GM23338 (cell line): Measurements from ENCODE around the gene FOCAD. TPM values are rescaled to one million over a fixed set of nuclear protein-coding genes. Genes with fewer than 3 reads are reported as not detected.

Experiments used
- ATAC-seq: fragments of 200-7000 bp; cut with Tn5 transposase; 3 replicates; pipeline ENCODE4 v1.9.1; 2020
- DNase-seq: peaks from one replicate; pipeline ENCODE4 v3.0.0-alpha.2; 2015; ENCODE audit warnings: low spot score
- H2AFZ ChIP-seq: fragments of 200-600 bp; sonication (generic); 2 replicates; pipeline ENCODE4 v1.8.0; 2016; ENCODE audit warnings: antibody characterized with exemption, mild to moderate bottlenecking, moderate library complexity
- H3F3A ChIP-seq: fragments of 200-600 bp; sonication (generic); replicated peaks from 2 replicates; pipeline ENCODE4 v1.8.0; 2017; ENCODE audit warnings: antibody characterized with exemption, mixed run types, low read depth
- H3K27ac ChIP-seq: fragments of 200-600 bp; sonication (generic); 2 replicates; pipeline ENCODE4 v1.6.1; 2016; ENCODE audit warnings: low read depth
- H3K27me3 ChIP-seq: fragments of 200-600 bp; sonication (generic); 2 replicates; pipeline ENCODE4 v1.8.0; 2016; ENCODE audit warnings: mild to moderate bottlenecking, mixed run types, moderate library complexity; ENCODE audit not compliant: insufficient read depth
- H3K36me3 ChIP-seq: fragments of 200-600 bp; sonication (generic); 2 replicates; pipeline ENCODE4 v1.8.0; 2016; ENCODE audit warnings: mild to moderate bottlenecking; ENCODE audit not compliant: insufficient read depth
- H3K4me1 ChIP-seq: fragments of 200-600 bp; sonication (generic); 2 replicates; pipeline ENCODE4 v1.8.0; 2016; ENCODE audit warnings: mild to moderate bottlenecking, moderate library complexity; ENCODE audit not compliant: insufficient read depth
- H3K4me2 ChIP-seq: fragments of 200-600 bp; sonication (generic); 2 replicates; pipeline ENCODE4 v1.7.1; 2017; ENCODE audit warnings: mixed run types
- H3K4me3 ChIP-seq: fragments of 200-600 bp; sonication (generic); 2 replicates; pipeline ENCODE4 v1.6.1; 2016; ENCODE audit warnings: mixed run types
- H3K79me2 ChIP-seq: fragments of 200-600 bp; sonication (generic); replicated peaks from 2 replicates; pipeline ENCODE4 v1.8.0; 2017; ENCODE audit warnings: mild to moderate bottlenecking; ENCODE audit not compliant: insufficient read depth
- H3K9me2 ChIP-seq: fragments of 200-600 bp; sonication (generic); 2 replicates; pipeline ENCODE4 v1.8.0; 2017; ENCODE audit not compliant: insufficient read depth
- H4K20me1 ChIP-seq: fragments of 200-600 bp; sonication (generic); replicated peaks from 2 replicates; pipeline ENCODE4 v1.8.0; 2017; ENCODE audit warnings: mild to moderate bottlenecking; ENCODE audit not compliant: insufficient read depth
- H3K27ac Mint-ChIP-seq: 2 replicates; pipeline ENCODE4 v1.8.0; 2020; ENCODE audit warnings: inconsistent platforms, mild to moderate bottlenecking, moderate library complexity, mixed read lengths
- H3K27me3 Mint-ChIP-seq: 3 replicates; pipeline ENCODE4 v1.8.0; 2022; ENCODE audit warnings: low read depth, mild to moderate bottlenecking, moderate library complexity, mixed read lengths, inconsistent platforms; ENCODE audit not compliant: insufficient read depth, poor library complexity
- H3K36me3 Mint-ChIP-seq: 3 replicates; pipeline ENCODE4 v1.8.0; 2021; ENCODE audit warnings: low read depth, mild to moderate bottlenecking, inconsistent platforms, moderate library complexity, mixed read lengths
- H3K4me1 Mint-ChIP-seq: 3 replicates; pipeline ENCODE4 v1.8.0; 2020; ENCODE audit warnings: mild to moderate bottlenecking, inconsistent platforms, mixed read lengths
- H3K4me3 Mint-ChIP-seq: 3 replicates; pipeline ENCODE4 v1.8.0; 2021; ENCODE audit warnings: moderate library complexity, mild to moderate bottlenecking, inconsistent platforms, mixed read lengths
- H3K9me3 Mint-ChIP-seq: 3 replicates; pipeline ENCODE4 v1.8.0; 2020; ENCODE audit warnings: moderate library complexity, mild to moderate bottlenecking, inconsistent platforms, mixed read lengths
- CREB1 ChIP-seq: fragments of 250-450 bp; sonication (Bioruptor Pico); IDR thresholded peaks from 2 replicates; pipeline ENCODE4 v1.5.0; 2020; ENCODE audit warnings: low read depth, mild to moderate bottlenecking, moderate library complexity
- EZH2 ChIP-seq: fragments of 200-600 bp; sonication (generic); IDR thresholded peaks from one replicate; pipeline ENCODE4 v1.8.0; 2017; ENCODE audit warnings: antibody characterized with exemption, mild to moderate bottlenecking, low read depth; ENCODE audit not compliant: unreplicated experiment
- EZH2phosphoT487 ChIP-seq: fragments of 200-600 bp; sonication (generic); IDR thresholded peaks from one replicate; pipeline ENCODE4 v1.8.1; 2018; ENCODE audit warnings: antibody characterized with exemption; ENCODE audit not compliant: unreplicated experiment
- JUNB ChIP-seq: IDR thresholded peaks from one replicate; pipeline ENCODE4 v1.6.1; 2016; ENCODE audit warnings: antibody characterized with exemption; ENCODE audit not compliant: unreplicated experiment
- NANOG ChIP-seq: IDR thresholded peaks from 2 replicates; pipeline ENCODE4 v1.6.1; 2016; ENCODE audit warnings: antibody characterized with exemption, borderline replicate concordance
- POLR2AphosphoS5 ChIP-seq: IDR thresholded peaks from 2 replicates; pipeline ENCODE4 v1.6.1; 2016; ENCODE audit warnings: antibody characterized with exemption, low read depth
- STAT1 ChIP-seq: IDR thresholded peaks from one replicate; pipeline ENCODE4 v1.6.1; 2016; ENCODE audit warnings: antibody characterized with exemption; ENCODE audit not compliant: unreplicated experiment
- ZNF114 ChIP-seq: fragments of 250-450 bp; sonication (Bioruptor Pico); IDR thresholded peaks from 2 replicates; pipeline ENCODE4 v1.5.0; 2020; ENCODE audit warnings: mild to moderate bottlenecking, moderate library complexity
- ZNF331 ChIP-seq: fragments of 250-450 bp; sonication (Bioruptor Pico); IDR thresholded peaks from 2 replicates; pipeline ENCODE4 v1.5.0; 2020; ENCODE audit warnings: low read depth, mild to moderate bottlenecking, moderate library complexity
- polyA plus RNA-seq: library from polyadenylated mRNA; unstranded; fragments of >200 nt; fragmentation: Nextera tagmentation; extraction: Ambion mirVana; gene quantifications from 2 replicates; pipeline ENCODE4 v1.2.1, GENCODE V29; 2016
- total RNA-seq: library from RNA; depleted of rRNA; stranded (reverse); fragments of >200 nt; shearing (Covaris generic); gene quantifications from 2 replicates; pipeline ENCODE4 v1.2.3, GENCODE V29; 2014
- TF ChIP-seq, protein P1 (sequence below): fragments of 250-450 bp; sonication (Bioruptor Pico); IDR thresholded peaks from 2 replicates; pipeline ENCODE4 v1.5.0; 2020; ENCODE audit warnings: mild to moderate bottlenecking, moderate library complexity
- TF ChIP-seq, protein P2 (sequence below), 2 experiments: fragments of 200-600 bp in 1 of 2; sonication (generic) in 1 of 2; conservative IDR thresholded peaks; 2 replicates each; pipeline versions ENCODE4 v1.5.1 to v1.6.1; 2016 to 2017; ENCODE audit warnings: antibody characterized with exemption in 2 of 2, low read depth in 2 of 2, mild to moderate bottlenecking in 2 of 2, moderate library complexity in 1 of 2
- TF ChIP-seq, protein P3 (sequence below): IDR thresholded peaks from one replicate; pipeline ENCODE4 v1.6.1; 2018; ENCODE audit warnings: antibody characterized with exemption; ENCODE audit not compliant: unreplicated experiment
- TF ChIP-seq, protein P4 (sequence below): IDR thresholded peaks from 2 replicates; pipeline ENCODE4 v1.6.1; 2016; ENCODE audit warnings: antibody characterized with exemption

The FOCAD gene
- total and polyA plus RNA-seq, 2 experiments from 2014 or later, result 13.7 to 66.5 TPM

DNA sequence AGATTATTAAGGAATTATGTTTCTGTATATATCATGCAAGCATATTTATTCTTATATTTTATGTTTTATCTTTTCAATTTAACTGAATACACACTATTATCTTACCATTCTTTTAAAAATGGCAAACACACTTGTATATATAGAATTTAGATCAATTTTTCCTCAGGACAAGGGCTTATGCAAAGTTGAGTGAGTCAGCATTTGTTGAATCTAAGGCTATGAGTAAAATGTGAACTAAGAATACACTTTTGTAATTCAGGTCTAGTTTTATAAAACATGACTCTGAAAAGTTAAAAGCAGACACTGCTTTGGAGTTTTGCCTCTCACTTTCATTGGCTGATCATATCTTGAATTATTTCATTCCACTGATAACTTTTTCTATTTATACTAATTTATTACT is 127.8 kb downstream of the FOCAD start:
- H3K27ac Mint-ChIP-seq, result no peak overlapping the region
- no peaks in the 10 kb centered on the region for H3F3A ChIP-seq
- no peaks in the 10 kb centered on the region for H3K9me2 ChIP-seq
- H3K9me3 Mint-ChIP-seq, result no peaks in the 10 kb centered on the region
- DNase-seq (no peak), ATAC-seq (no peak)
- H3K36me3 Mint-ChIP-seq, result no peaks in the 10 kb centered on the region
- no peaks in the 10 kb centered on the region for H3K79me2 ChIP-seq
- H3K27ac ChIP-seq, result no peak overlapping the region
- H4K20me1 ChIP-seq, result no peaks in the 10 kb centered on the region
- no peak overlapping the region for H3K4me3 ChIP-seq
- no peaks in the 10 kb centered on the region for H3K27me3 ChIP-seq
- H3K4me2 ChIP-seq, result no peak overlapping the region
- H3K4me1 Mint-ChIP-seq, result no peaks in the 10 kb centered on the region
- no peak overlapping the region for H3K4me3 Mint-ChIP-seq
- no peaks in the 10 kb centered on the region for H3K4me1 ChIP-seq
- H3K27me3 Mint-ChIP-seq, result no peaks in the 10 kb centered on the region
- no peak overlapping the region for H2AFZ ChIP-seq
- TF ChIP-seq CREB1 (CRISPR knock-in tag) (no peak), EZH2phosphoT487 (no peak), EZH2 (no peak), JUNB (no peak), STAT1 (no peak), POLR2AphosphoS5 (no peak), ZNF331 (CRISPR knock-in tag) (no peak), NANOG (no peak), ZNF114 (CRISPR knock-in tag) (no peak)
- TF ChIP-seq, protein P1, sequence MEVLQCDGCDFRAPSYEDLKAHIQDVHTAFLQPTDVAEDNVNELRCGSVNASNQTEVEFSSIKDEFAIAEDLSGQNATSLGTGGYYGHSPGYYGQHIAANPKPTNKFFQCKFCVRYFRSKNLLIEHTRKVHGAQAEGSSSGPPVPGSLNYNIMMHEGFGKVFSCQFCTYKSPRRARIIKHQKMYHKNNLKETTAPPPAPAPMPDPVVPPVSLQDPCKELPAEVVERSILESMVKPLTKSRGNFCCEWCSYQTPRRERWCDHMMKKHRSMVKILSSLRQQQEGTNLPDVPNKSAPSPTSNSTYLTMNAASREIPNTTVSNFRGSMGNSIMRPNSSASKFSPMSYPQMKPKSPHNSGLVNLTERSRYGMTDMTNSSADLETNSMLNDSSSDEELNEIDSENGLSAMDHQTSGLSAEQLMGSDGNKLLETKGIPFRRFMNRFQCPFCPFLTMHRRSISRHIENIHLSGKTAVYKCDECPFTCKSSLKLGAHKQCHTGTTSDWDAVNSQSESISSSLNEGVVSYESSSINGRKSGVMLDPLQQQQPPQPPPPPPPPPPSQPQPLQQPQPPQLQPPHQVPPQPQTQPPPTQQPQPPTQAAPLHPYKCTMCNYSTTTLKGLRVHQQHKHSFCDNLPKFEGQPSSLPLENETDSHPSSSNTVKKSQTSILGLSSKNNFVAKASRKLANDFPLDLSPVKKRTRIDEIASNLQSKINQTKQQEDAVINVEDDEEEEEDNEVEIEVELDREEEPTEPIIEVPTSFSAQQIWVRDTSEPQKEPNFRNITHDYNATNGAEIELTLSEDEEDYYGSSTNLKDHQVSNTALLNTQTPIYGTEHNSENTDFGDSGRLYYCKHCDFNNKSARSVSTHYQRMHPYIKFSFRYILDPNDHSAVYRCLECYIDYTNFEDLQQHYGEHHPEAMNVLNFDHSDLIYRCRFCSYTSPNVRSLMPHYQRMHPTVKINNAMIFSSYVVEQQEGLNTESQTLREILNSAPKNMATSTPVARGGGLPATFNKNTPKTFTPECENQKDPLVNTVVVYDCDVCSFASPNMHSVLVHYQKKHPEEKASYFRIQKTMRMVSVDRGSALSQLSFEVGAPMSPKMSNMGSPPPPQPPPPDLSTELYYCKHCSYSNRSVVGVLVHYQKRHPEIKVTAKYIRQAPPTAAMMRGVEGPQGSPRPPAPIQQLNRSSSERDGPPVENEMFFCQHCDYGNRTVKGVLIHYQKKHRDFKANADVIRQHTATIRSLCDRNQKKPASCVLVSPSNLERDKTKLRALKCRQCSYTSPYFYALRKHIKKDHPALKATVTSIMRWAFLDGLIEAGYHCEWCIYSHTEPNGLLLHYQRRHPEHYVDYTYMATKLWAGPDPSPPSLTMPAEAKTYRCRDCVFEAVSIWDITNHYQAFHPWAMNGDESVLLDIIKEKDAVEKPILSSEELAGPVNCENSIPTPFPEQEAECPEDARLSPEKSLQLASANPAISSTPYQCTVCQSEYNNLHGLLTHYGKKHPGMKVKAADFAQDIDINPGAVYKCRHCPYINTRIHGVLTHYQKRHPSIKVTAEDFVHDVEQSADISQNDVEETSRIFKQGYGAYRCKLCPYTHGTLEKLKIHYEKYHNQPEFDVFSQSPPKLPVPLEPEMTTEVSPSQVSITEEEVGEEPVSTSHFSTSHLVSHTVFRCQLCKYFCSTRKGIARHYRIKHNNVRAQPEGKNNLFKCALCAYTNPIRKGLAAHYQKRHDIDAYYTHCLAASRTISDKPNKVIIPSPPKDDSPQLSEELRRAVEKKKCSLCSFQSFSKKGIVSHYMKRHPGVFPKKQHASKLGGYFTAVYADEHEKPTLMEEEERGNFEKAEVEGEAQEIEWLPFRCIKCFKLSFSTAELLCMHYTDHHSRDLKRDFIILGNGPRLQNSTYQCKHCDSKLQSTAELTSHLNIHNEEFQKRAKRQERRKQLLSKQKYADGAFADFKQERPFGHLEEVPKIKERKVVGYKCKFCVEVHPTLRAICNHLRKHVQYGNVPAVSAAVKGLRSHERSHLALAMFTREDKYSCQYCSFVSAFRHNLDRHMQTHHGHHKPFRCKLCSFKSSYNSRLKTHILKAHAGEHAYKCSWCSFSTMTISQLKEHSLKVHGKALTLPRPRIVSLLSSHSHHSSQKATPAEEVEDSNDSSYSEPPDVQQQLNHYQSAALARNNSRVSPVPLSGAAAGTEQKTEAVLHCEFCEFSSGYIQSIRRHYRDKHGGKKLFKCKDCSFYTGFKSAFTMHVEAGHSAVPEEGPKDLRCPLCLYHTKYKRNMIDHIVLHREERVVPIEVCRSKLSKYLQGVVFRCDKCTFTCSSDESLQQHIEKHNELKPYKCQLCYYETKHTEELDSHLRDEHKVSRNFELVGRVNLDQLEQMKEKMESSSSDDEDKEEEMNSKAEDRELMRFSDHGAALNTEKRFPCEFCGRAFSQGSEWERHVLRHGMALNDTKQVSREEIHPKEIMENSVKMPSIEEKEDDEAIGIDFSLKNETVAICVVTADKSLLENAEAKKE, result no peak
- TF ChIP-seq, protein P2, sequence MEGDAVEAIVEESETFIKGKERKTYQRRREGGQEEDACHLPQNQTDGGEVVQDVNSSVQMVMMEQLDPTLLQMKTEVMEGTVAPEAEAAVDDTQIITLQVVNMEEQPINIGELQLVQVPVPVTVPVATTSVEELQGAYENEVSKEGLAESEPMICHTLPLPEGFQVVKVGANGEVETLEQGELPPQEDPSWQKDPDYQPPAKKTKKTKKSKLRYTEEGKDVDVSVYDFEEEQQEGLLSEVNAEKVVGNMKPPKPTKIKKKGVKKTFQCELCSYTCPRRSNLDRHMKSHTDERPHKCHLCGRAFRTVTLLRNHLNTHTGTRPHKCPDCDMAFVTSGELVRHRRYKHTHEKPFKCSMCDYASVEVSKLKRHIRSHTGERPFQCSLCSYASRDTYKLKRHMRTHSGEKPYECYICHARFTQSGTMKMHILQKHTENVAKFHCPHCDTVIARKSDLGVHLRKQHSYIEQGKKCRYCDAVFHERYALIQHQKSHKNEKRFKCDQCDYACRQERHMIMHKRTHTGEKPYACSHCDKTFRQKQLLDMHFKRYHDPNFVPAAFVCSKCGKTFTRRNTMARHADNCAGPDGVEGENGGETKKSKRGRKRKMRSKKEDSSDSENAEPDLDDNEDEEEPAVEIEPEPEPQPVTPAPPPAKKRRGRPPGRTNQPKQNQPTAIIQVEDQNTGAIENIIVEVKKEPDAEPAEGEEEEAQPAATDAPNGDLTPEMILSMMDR (conservative IDR thresholded peaks at IDR 0.05; ENCODE audit: low read depth in 2 of 2), result no peak
- TF ChIP-seq, protein P3, sequence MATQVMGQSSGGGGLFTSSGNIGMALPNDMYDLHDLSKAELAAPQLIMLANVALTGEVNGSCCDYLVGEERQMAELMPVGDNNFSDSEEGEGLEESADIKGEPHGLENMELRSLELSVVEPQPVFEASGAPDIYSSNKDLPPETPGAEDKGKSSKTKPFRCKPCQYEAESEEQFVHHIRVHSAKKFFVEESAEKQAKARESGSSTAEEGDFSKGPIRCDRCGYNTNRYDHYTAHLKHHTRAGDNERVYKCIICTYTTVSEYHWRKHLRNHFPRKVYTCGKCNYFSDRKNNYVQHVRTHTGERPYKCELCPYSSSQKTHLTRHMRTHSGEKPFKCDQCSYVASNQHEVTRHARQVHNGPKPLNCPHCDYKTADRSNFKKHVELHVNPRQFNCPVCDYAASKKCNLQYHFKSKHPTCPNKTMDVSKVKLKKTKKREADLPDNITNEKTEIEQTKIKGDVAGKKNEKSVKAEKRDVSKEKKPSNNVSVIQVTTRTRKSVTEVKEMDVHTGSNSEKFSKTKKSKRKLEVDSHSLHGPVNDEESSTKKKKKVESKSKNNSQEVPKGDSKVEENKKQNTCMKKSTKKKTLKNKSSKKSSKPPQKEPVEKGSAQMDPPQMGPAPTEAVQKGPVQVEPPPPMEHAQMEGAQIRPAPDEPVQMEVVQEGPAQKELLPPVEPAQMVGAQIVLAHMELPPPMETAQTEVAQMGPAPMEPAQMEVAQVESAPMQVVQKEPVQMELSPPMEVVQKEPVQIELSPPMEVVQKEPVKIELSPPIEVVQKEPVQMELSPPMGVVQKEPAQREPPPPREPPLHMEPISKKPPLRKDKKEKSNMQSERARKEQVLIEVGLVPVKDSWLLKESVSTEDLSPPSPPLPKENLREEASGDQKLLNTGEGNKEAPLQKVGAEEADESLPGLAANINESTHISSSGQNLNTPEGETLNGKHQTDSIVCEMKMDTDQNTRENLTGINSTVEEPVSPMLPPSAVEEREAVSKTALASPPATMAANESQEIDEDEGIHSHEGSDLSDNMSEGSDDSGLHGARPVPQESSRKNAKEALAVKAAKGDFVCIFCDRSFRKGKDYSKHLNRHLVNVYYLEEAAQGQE, result no peak
- TF ChIP-seq, protein P4, sequence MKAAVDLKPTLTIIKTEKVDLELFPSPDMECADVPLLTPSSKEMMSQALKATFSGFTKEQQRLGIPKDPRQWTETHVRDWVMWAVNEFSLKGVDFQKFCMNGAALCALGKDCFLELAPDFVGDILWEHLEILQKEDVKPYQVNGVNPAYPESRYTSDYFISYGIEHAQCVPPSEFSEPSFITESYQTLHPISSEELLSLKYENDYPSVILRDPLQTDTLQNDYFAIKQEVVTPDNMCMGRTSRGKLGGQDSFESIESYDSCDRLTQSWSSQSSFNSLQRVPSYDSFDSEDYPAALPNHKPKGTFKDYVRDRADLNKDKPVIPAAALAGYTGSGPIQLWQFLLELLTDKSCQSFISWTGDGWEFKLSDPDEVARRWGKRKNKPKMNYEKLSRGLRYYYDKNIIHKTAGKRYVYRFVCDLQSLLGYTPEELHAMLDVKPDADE, result no peak
- H3K36me3 ChIP-seq, result no peaks in the 10 kb centered on the region
